Astrocyte (in vitro differentiated cells and primary cell): ENCODE results near the gene IRAK1.

Experiments
- CTCF ChIP-seq: IDR thresholded peaks from 2 replicates; pipeline ENCODE4 v1.5.1; 2011; ENCODE audit warnings: low read depth, mild to moderate bottlenecking, inconsistent platforms, low read length, moderate library complexity; ENCODE audit not compliant: insufficient read depth
- EZH2 ChIP-seq: IDR thresholded peaks from 2 replicates; pipeline ENCODE4 v1.6.1; 2012; ENCODE audit warnings: mild to moderate bottlenecking, low read length, inconsistent platforms; ENCODE audit not compliant: insufficient read depth

GRCh38 chrX:154026136-154027021 is 6.7 kb upstream of the IRAK1 start:
- TF ChIP-seq CTCF (no peak), EZH2 (no peak)
